ENCODE results near the gene DRAM2. TPM values are rescaled to one million over a fixed set of nuclear protein-coding genes. Genes with fewer than 3 reads are reported as not detected.

The DRAM2 gene
- total and polyA plus RNA-seq, 2 of the 4 experiments (the other 2 are of a cell fraction): 31.4 to 66.3 TPM

- H2AK5ac ChIP-seq (ENCODE audit: low read depth, low read length): no peak overlapping the region
- H3K4me1 ChIP-seq (ENCODE audit: control insufficient read depth, insufficient read depth, low read length): peaks cover 2% of the 10 kb centered on the region
- 0% methylated on average over 2 of the region's 9 CpGs; no CpG with 5 or more reads in 1 of the 2 experiments for WGBS, 2 experiments (ENCODE audit: extremely low coverage in 2 of 2, insufficient read length in 1 of 2)
- peak overlapping the region; percentile 43 to 95; a peak in 3 of 4 replicates for H4K8ac ChIP-seq (ENCODE audit: low read depth in 2 of 2, low read length in 2 of 2)
- no peaks in the 10 kb centered on the region for H3K36me3 ChIP-seq (ENCODE audit: control insufficient read depth, insufficient read depth, low read length)
- H3K56ac ChIP-seq (ENCODE audit: extremely low read depth, insufficient read depth, low read length): peak overlapping the region; percentile 56; the same call in 1 of the 2 replicates
- peak overlapping the region; percentile 23 for H3K14ac ChIP-seq (replicated peaks; ENCODE audit: low read depth, low read length)
- no peak overlapping the region for H2BK20ac ChIP-seq (ENCODE audit: low read depth, low read length)
- no peak overlapping the region for H2BK120ac ChIP-seq (ENCODE audit: low read depth, low read length)
- TF ChIP-seq MXI1 (IDR thresholded peaks at IDR 0.05; ENCODE audit: borderline replicate concordance, low read depth, low read length) (0 out of 2 replicates have a peak, but pooled peaks have one; percentile 54), USF2 (IDR thresholded peaks at IDR 0.05; ENCODE audit: low read depth, low read length) (no peak), BHLHE40 (IDR thresholded peaks at IDR 0.05; ENCODE audit: low read depth, low read length) (peak; percentile 38; the same call in 1 of the 2 replicates)
- no peaks in the 10 kb centered on the region for H3K9me3 ChIP-seq (ENCODE audit: control insufficient read depth, insufficient read depth, low read length)
- no TSS peak for BruUV-seq (replicated peaks)
- H3K23ac ChIP-seq (ENCODE audit: low read depth, low read length): peak overlapping the region; percentile 87
- peaks cover 3% of the 10 kb centered on the region; the same call in 1 of the 2 replicates for H3K9me1 ChIP-seq (ENCODE audit: insufficient read depth, low read length)
- DNase-seq (peak; percentile 36), ATAC-seq (ENCODE audit: low read depth) (no peak; the same call in 1 of the 2 replicates)
- peak overlapping the region; percentile 90 for H3K9ac ChIP-seq (ENCODE audit: low read depth, low read length)
- H4K5ac ChIP-seq (ENCODE audit: low read depth, low read length): no peak overlapping the region
- peak overlapping the region; percentile 100 for H2AFZ ChIP-seq (replicated peaks; ENCODE audit: low read length, poor library complexity)
- peak overlapping the region; percentile 91 for H3K4ac ChIP-seq (ENCODE audit: low read depth, low read length)
- H3K18ac ChIP-seq (ENCODE audit: low read depth, low read length): no peak overlapping the region
- peak overlapping the region; percentile 56 for H3K4me2 ChIP-seq (ENCODE audit: low read depth, low read length)
- CTCF ChIA-PET: no interaction called here
- no peak overlapping the region for H2BK15ac ChIP-seq (ENCODE audit: low read depth, low read length)
- peak overlapping the region; percentile 1 for H2BK5ac ChIP-seq (ENCODE audit: low read depth, low read length, poor library complexity, severe bottlenecking)
- H3K27me3 ChIP-seq (ENCODE audit: control insufficient read depth, insufficient read depth, low read length): no peaks in the 10 kb centered on the region
- dilution Hi-C loops (cut with HindIII; ENCODE audit: low sequenced_read_pairs, unreplicated experiment) (no loop called here), intact Hi-C loops (cut with micrococcal nuclease) (loop anchor here (2.0 to 10.0 kb wide), 4 partner anchors 20 to 204 kb away; no protein-coding TSS in a partner anchor), in situ Hi-C loops (cut with MboI; ENCODE audit: low sequenced_read_pairs) (no loop called here)
- no peak overlapping the region for H4K91ac ChIP-seq (ENCODE audit: insufficient read depth, low read depth, low read length)
- H3K4me3 ChIP-seq (ENCODE audit: insufficient read depth, low read depth, low read length): peak overlapping the region; percentile 77
- peaks cover 7 to 48% of the 10 kb centered on the region in 2 experiments; a peak in 3 of 4 replicates for H3K79me1 ChIP-seq (ENCODE audit: low read depth in 1 of 2, low read length in 2 of 2)
- POLR2A ChIA-PET (ENCODE audit: unreplicated experiment): no interaction called here
- peaks cover 9% of the 10 kb centered on the region; the same call in 1 of the 2 replicates for H4K20me1 ChIP-seq (ENCODE audit: insufficient read depth, low read length)
- H3K27ac ChIP-seq (ENCODE audit: insufficient read depth, low read length): peak overlapping the region; percentile 80
- H2AK9ac ChIP-seq (replicated peaks; ENCODE audit: low read depth, low read length, poor library complexity): peak overlapping the region; percentile 29
These were observed 731 bp upstream of the DRAM2 start for GRCh38 chr1:111140680-111140967.
